SK-MEL-5 (cell line): ENCODE data around the gene MAK. TPM values are rescaled to one million over a fixed set of nuclear protein-coding genes. Genes with fewer than 3 reads are reported as not detected.
A peak's percentile ranks its signal among the peaks of the same experiment; 100 is the strongest.
"Not testable (repeated sequence)": the region's sequence is repeated elsewhere in the genome, so short reads cannot be mapped to it uniquely, and the experiment has no call there.

ENCODE experiments used
- DNase-seq: peaks from one replicate; pipeline ENCODE4 v3.0.0-alpha.2; 2016; ENCODE audit warnings: low read depth, low spot score
- in situ Hi-C: cut with HindIII; loops from 2 replicates; pipeline ENCODE4 v1.10.0; 2016; ENCODE audit warnings: low sequenced_read_pairs, high pct_unique_total_duplicates, low pct_unique_long_range_greater_than_20kb
- total RNA-seq: library from RNA; depleted of rRNA; stranded (reverse); fragments of >200 nt; shearing (Covaris generic); gene quantifications from 2 replicates; pipeline ENCODE4 v1.2.3, GENCODE V29; 2014

Gene MAK
- total RNA-seq, 1 experiment from 2014 or later: 0.26 TPM

DNA sequence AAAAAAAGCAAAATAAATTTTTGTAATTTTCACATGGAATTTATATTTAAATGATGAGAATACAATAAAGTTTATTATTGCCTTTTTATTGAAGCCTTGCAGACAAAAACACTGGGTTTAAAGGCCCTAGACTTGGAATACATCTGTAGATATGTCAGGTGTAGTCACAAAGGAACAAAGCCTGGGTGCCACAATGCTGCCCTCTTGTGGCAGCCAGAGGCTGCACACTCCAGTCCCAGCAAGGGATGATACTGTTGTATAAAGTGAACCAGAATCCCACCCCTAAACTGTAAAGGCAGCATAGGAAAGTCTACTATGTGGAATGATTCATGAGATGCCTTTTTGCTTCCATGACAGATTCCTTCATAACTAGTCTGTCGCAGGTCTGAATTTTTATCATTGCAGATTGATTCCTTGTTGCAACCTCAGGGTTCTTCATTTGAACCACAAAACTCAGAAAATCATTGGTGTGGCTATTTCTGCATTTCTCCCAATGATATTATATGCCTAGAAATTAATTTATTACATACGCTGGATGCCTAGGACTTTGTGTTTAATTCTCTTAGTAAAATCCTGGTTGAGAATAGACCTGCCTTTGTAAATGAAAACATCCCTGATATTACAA lies 37.0 kb downstream of the MAK start:
- in situ Hi-C loops: no loop called here
- peak; percentile 85 for DNase-seq

GRCh38 chr6:10800810-10801209 lies 37.5 kb downstream of the MAK start:
- DNase-seq: no peak
- in situ Hi-C loops: no loop called here

DNA sequence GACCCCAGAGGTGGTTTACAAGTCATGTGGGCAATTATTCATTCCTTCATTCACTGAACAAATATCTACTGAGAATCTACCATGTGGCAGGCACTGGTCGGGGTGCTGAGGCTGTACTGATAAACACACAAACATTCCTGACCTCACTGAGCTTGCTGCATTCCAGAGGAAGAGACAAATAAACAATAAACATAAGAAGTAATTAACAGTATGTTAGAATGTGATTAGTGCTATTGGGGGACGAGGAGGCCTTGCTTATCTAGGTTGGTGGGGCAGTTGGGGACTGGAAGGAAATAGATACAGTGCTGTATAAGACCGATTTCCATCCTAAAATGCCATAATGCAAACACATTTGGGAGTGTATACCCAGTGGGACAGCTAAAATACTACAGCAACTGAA lies 44.1 kb downstream of the MAK start:
- no peak for DNase-seq
- in situ Hi-C loops: no loop called here

DNA sequence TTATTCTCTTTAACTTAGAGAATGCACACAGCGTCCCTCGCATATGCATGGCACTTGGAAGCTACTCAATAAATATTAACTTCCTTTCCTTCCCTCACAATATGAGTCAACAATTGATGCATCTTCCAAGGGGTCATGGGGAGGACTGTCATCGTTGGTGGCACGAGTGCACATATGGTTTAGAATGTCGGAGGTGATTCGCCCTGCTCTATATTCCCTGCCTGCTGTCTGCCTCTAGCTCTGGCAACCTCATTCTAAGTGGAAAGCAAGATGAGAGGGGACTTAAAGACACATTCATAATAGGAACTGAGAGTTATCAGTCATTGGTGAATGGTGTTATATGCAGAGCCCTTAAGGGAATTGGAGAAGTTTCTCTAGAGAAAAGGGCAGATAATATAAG lies 44.6 kb downstream of the MAK start:
- in situ Hi-C loops: no loop called here

DNA sequence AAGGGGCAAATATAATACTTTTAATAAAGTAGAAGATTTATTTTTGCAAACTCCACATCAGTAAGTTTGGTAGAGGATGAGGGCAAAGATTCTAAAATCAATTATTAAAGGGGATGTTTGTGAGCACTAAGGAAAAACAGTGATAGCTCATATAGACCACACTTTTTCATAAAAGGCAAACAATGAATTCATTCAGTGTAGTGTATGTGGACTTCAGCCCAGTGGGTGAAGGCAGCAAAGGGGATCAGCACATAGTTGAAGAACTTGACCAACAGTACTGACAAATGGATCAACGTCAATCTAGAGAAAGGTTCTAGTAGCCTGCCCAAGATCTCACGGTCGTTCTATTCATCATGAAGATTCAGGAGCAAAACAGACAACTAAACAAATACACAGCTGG lies 45.3 kb downstream of the MAK start:
- in situ Hi-C loops: no loop called here
- DNase-seq: no peak

More for the DNA sequence above, 44.6 kb downstream of the MAK start:
- DNase-seq: no peak

DNA sequence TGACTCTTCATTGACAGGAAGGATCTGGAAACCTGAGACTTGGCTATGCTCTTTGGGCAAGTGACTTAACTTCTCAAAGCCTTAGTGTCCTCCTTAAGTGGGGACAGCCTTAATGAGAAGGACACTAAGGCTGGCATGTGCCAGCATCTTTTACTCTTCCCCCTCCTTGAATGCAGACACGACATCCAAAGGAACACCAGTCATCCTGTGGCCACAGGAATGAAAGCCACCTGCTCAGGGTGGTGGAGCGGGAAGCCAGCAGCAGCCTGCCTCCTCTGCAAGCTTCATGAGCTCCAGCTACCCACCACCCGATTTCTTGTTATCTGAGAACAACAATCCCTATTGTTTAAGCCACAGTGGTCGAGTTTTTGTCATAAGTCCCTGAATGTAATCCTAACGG lies 46.2 kb downstream of the MAK start:
- in situ Hi-C loops: no loop called here
- DNase-seq: no peak

- in situ Hi-C loops: no loop called here
- DNase-seq: no peak
These were observed 46.7 kb downstream of the MAK start for GRCh38 chr6:10791673-10792072.

- in situ Hi-C loops: no loop called here
- no peak for DNase-seq
These were observed 59.3 kb downstream of the MAK start for GRCh38 chr6:10779076-10779475.

DNA sequence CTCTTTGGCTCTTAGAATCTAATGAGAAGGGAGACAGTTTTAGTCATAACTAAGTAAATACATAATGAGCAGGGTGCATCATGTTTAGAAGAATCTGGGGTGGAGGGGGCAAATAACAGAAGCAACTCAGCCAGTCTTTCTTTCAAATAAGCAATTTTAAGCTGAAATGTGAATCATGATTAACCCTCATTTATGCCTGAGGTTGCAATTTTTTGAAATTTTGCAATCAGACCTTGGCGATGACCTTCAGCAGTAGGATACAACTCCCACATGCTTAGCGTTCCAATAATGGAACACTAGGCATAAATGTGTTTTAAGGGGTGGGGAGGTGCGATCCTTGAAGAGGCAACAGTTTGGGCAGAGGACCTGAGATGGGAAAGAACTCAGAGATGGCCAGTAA lies 60.1 kb downstream of the MAK start:
- in situ Hi-C loops: no loop called here
- no peak for DNase-seq

DNA sequence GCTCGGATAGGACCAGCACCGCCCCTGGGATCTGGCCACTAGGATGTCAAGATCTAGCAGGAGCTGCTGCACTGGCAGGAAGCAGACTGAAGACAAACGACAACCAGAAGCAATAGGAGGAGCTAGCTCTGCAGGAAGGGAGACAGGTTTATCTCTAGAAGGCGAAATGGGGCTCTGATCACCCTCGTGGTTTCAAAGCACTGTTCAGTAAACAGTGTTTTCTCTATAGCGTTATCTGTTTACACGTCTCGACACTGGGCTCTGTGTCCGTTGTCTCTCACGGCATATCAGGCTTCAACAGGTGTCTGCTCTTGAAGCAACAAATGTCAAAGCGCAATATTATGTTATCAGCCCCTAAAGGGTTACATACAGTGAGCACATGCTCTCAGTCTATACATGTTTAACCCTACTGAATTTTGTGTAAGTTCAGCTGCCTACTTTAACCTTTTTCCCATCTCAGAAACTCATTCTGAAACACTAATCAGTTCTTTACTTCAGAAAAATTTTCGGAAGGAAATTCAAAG lies 66.9 kb downstream of the MAK start:
- DNase-seq: no peak
- in situ Hi-C loops: no loop called here

GRCh38 chr6:10769419-10769818 lies 68.9 kb downstream of the MAK start:
- DNase-seq: no peak
- in situ Hi-C loops: no loop called here

- DNase-seq: no peak
- in situ Hi-C loops: no loop called here
These were observed 75.3 kb downstream of the MAK start for GRCh38 chr6:10763006-10763405.

GRCh38 chr6:10759884-10760329 lies 78.4 kb downstream of the MAK start:
- DNase-seq: no peak
- in situ Hi-C loops: no loop called here

- in situ Hi-C loops: no loop called here
- DNase-seq: peak; percentile 88
These were observed 79.0 kb downstream of the MAK start for GRCh38 chr6:10759312-10759839.

GRCh38 chr6:10756085-10756484 lies 82.3 kb downstream of the MAK start:
- DNase-seq: no peak
- in situ Hi-C loops: no loop called here

DNA sequence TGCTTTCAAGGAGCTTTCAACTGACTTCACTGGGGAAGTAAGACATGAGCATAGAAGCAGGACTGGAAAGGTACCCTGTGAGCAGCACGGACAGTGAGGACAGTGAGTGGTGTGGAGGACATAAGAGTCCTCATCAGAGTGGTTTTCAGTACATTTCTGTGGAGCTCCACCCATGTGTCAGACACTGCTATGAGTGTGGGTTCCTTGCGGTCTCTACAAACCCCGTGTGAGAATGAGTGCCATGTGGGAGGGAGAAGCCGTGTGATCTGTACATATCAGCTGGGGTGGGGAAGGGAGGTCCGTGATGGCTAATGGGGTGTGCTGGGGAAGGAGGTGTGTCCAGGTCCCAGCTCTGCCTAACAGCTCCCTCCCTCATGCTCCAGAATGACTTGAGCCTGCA lies 86.6 kb downstream of the MAK start:
- in situ Hi-C loops, DNase-seq: not testable (repeated sequence)

GRCh38 chr6:10750568-10750967 lies 87.8 kb downstream of the MAK start:
- DNase-seq, in situ Hi-C loops: not testable (repeated sequence)

GRCh38 chr6:10749734-10750133 lies 88.6 kb downstream of the MAK start:
- DNase-seq: no peak
- in situ Hi-C loops: no loop called here

DNA sequence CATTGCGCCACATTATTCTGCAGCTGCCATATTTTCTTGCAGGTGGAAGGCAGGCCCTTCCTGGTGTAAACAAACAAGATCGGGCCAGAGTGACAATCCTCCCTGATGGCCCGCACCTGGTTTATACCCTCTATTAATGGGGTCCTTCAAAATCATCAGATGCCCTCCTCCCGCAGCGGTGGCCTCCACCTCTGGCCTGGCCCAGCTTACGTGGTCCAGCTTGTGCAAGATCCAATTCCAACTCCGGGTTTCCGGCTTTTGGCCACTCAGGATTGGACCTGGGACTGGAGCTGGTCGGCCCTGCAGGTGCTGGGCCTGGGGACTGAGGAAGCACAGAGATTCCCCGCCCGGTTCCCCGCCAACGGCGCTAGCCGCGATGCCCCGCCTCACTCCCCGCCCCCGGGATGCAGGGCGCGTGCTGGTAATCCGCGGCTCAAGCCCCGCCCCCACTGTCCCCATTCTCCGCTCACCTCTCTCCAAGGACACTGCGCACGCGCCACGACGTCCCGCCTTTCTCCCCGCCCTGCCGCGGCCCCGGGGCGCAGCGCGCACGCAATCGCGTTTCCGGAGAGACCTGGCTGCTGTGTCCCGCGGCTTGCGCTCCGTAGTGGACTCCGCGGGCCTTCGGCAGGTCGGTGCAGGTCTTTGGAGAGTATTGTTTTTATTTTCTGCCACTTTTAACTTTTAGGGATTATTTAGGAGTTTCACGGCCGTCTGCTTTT lies 90.9 kb downstream of the MAK start, which contains the start of gene TMEM14B:
TMEM14B (plus strand) TSS at position 555 of the 722 bp plus-strand sequence. CDS start 1,441 bp downstream, outside the sequence.
- in situ Hi-C loops: no loop called here
- DNase-seq: peak; percentile 99
